ENCODE data around the gene CYB561D1.

CYB561D1 gene

DNA sequence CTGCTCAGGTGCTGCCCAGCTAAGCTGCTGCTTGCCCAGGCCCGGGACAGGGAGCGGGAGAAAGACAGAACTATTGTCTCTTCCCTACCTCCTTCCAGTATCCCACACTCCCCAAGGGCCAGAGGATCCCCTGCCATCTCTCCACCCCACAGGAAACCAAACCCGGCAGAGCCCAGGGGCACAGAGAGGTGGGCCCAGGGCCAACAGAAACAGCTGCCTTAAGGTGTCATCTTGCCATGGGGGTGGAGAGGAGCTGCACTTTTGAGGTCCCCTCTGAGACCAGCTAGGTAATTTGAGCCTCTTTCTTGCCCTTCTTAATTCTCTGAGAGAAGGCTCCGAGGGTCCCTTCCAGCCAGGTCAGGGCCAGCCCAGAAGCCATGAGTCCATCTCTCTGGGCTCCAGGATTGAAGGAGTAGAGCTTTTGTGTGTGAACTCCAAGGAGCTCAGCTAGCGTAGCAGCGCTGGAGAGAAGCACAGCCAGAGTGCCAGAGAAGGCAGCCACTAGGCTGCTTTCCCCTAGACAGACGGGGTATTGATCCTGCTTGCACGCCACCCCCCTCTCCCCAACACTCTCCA lies 36.1 kb downstream of the CYB561D1 start:
- DNase-seq (ENCODE audit: low read depth) = no peak

DNA sequence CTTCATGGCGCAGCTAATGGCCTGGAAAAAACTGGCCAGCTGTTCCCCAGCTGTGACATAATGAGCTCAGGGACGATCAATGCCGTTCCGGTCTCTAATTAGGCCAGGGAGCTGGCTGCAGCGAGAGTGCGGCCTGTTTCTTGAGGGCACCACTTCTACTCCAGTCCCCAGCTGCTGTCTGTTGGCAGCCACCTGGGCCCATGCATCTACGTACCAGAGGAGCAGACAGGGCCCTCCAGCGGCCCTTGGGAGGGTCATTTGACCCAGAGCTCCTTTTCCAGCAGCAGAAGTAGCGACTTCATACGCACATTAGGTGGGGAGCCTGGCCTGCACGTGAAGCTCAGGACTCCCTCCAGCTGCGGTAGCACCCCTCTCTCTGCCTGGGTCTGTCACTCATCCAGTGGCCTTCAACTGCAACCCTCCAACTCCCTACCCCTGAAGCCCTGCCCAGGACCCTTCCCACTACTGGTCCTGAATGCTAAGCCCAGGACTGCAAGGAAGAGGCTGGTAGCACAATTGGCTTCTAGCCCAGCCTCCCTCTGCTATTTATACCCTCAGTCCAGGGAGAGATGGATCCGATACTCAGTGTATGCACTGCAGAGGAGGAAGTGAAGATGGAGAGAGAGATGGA lies 36.7 kb downstream of the CYB561D1 start:
- DNase-seq (ENCODE audit: low read depth) = no peak

DNA sequence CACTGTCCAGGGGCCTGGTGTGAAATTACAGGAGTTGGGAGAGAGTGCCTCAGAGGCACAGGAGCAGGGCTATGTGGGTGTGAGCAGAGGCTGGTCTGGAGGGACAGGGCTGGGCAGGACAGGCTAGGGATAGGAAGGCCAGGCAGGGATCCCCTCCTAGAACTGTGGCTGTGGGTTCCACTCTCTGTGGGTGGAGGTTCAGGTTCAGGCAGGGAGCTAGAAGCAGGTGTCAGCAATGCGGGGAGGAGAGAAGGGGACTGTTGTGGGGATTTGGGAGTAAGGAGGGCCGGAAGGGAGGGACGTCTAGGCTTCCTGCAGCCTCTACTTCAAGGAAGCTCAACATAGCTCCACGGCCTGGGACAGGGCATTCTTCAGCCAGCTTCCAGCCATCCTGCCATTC lies 37.5 kb downstream of the CYB561D1 start:
- DNase-seq (ENCODE audit: low read depth) = no peak

DNA sequence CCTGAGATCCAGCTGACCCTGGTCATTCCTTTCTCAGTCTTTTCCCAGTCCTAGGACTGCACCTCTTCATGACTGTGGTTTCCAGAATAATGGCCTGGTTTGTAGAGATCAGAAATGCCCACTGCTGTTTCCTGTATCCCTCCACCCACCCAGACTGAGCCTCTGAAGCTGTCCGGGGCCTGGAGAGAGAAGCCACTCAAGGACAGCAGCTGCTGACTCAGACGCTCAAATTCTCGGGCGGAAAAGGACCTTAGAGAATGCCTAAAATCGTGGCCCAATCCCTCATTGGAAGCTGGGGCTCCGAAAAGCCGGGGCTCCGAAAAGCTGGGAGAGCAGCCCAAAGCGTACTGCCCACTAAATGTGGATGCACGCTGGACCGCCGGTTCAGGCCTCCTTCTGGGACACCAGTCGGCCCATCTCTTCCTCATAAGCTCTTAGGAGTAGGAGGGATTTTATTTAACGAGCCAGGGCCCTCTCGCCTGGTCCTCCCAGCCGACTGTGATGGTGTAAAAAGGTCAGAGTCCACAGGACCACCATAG lies 38.0 kb downstream of the CYB561D1 start:
- no peak for DNase-seq (ENCODE audit: low read depth)

- DNase-seq (ENCODE audit: low read depth) = peak; percentile 84
These were observed 38.7 kb downstream of the CYB561D1 start for GRCh38 chr1:109532365-109533136.

- no peak for DNase-seq (ENCODE audit: low read depth)
These were observed 40.5 kb downstream of the CYB561D1 start for GRCh38 chr1:109534307-109534858.

DNA sequence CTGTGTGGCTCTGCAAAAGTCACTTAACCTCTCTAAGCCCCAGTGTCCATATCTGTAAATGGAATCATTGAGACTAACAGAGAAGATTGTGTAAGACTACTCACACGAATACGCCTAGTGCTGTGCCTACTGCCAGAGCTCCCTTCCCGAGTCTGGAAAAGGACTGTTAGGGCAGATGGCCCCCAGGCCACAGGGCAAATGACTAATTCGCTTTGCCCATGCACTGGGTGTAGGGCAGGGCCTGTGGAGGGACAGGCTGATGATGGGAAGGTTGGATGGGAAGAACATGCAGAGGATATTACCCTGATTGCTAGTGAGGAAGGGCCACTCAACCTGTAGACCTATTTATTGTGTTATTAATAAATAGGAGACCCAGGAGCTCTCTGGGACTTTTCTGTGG lies 41.6 kb downstream of the CYB561D1 start:
- DNase-seq (ENCODE audit: low read depth) = no peak

DNA sequence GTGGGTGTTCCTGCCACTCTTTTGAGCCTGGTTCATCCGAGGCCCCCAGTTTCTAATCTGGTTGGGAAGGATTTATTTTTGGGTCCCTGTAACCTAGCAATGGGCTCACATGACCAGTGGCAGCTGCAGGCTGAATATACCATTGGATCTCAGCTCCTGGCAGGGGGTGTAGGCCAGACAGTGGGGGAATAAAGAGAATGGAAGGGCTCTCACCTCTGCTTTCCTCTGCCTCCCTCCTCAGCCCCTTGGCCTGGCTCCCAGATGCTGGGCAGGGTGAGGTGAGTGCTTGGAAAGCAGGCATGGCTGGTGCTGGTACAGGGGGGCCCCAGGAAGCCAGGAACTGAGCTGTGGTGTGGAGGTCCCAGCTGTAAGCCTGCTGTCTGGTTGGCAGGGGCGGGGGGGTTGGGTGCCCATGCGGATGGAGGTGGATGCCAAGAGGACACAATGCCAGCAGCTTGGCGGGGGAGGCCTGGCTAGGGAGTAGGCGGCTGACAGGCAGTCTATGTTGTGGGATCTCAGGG lies 42.1 kb downstream of the CYB561D1 start:
- DNase-seq (ENCODE audit: low read depth) = no peak

DNA sequence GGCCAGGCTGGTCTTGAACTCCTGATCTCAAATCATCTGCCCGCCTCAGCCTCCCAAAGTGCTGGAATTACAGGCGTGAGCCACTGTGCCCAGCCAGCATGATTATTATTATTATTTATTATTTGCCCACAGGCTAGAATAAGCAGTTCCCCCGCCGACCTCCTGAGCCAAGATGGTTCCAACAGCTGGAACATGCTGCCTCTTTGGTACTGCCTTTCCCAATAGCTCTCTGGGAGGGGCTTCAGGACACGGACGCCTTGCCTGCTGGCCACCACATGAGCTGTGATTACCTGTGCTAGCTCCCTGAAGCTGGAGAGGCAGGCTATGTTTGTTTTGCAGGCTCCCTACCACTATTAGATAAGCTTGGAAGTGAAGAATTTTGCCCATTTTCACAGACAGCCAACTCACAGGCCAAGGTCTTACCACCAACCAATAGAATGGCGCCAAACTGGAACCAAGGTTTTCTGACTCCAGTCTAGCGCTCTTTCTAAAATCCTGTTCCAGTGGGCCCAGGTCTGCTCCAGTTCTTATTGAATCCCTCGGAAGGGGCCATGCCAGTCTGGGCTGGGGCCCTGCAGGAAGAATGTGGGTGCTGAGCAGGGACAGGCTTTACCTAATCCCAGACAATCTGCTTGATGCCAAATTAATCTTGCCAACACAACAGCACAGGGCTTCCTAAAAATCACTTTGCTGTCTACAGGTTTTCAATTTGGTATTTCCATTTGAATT lies 43.7 kb downstream of the CYB561D1 start:
- DNase-seq (ENCODE audit: low read depth) = no peak

GRCh38 chr1:109538827-109539555 lies 45.1 kb downstream of the CYB561D1 start:
- DNase-seq (ENCODE audit: low read depth) = no peak

- no peak for DNase-seq (ENCODE audit: low read depth)
These were observed 45.8 kb downstream of the CYB561D1 start, which contains the start of gene GPR61 for GRCh38 chr1:109539676-109540075. GPR61 (plus strand) TSS chr1:109539872; CDS start chr1:109543023, 3,151 bp downstream.

GRCh38 chr1:109541102-109541501 lies 47.2 kb downstream of the CYB561D1 start:
- no peak for DNase-seq (ENCODE audit: low read depth)

DNA sequence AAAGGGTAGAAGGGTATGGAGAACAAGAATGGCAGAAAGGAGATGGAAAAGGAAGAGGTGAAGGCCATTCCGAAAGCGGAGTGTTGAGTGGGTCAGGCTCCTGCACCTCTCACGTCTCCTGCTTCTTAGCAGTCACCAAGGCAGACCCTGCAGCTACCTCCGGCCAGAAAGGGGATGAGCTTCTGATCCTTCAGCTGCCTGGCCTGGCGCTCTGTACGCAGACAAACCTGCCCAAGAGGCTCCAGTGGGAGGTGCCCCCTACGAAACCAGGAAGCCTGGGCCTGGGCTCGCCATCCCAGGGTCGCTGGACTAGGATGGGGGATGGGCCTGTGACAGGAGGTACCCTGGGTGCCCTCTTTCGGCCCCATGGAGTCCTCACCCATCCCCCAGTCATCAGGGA lies 48.8 kb downstream of the CYB561D1 start:
- DNase-seq (ENCODE audit: low read depth) = no peak

GRCh38 chr1:109543283-109543987 lies 49.5 kb downstream of the CYB561D1 start:
- no peak for DNase-seq (ENCODE audit: low read depth)

- no peak for DNase-seq (ENCODE audit: low read depth)
These were observed 50.3 kb downstream of the CYB561D1 start for GRCh38 chr1:109543988-109544735.

DNA sequence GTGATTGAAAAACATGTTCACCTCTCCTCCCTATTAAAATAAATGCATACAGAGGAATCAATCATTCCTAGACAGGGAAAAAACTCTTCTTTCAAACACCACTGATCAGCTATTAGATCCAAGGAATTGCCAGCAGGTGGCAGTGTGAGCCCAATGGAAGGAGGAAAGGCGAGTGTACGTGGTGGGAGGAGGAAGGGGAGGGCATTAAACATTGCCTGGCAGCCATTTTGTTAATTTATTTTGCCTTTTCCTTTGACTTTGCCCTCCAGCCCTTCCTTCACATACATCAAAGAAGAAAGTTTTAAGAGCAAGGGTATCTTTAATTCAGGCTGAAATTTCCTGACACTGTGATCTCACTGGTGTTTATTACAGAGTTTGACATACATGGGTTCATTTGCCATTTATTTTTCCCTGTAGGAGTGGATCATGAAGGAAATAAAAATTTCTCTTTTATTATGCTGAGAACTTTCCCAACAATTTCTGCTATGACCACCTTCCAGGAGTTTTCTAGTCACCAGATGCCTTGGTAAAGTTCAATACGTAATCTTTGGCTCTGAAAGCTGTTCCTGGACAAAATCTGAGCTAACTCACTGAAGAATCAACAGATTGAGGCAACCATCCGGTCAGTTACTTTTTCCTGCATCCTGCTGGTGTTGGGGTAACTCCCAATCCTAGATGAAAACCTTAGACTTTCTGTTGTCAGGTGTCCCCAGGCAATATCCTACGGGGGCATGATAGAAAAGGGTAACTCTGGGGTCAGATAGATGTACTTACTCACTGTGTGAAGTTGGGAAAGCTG lies 52.6 kb downstream of the CYB561D1 start:
- DNase-seq (ENCODE audit: low read depth) = peak; percentile 87

DNA sequence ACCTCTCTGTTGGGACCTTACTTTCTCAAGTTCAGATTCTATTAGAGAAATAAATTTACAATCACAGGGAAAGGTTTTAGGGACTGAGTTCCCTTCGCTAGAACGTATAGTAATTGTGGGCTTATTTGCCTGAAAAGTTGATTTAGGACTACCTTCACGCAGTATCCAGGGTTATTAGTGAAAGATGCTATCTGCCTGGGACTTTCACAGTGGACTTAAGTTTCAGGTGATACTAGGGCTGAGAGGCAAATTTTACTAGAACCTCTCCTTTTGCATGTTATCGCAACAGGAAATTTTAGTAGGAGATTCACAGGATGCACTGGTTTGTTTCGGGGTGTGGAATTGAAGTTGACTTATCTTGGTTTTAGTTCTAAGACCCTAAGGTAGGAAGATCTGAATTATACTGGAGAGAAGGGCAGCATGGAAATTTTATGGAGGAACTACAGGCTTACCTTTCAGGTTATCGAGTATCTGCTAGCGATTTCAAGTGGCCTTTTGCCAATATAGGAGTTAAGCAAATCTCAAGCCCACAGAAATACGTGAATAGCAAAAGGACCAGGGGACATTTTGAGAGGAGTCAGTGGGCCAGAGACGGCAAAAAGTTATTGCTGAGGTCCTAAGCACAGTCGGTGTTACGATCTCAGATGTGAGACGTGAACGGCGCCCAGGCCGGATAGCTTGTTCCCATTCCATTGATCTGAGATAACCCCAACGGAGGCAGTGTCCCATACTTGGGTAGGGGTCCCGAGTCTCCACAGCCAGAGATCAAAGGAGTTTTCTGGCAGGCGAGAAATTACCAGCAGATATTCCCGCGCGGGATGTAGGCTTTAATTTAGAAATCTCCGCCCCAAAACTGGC lies 53.8 kb downstream of the CYB561D1 start:
- DNase-seq (ENCODE audit: low read depth) = no peak

Data from T follicular helper cell (primary cell).